Subcutaneous abdominal adipose tissue (tissue), 5 donors: Measurements from ENCODE around the gene ACER2.

ENCODE experiments used
- H3K27ac ChIP-seq: one replicate; pipeline ENCODE4 v1.7.0; 2013; ENCODE audit warnings: low read depth, mild to moderate bottlenecking, inconsistent platforms, low read length, moderate library complexity
- H3K27me3 ChIP-seq, 5 donors: one replicate each; pipeline ENCODE4 v1.7.0; 2013; ENCODE audit warnings: low read length in 5 of 5, inconsistent platforms in 1 of 5; ENCODE audit not compliant: control insufficient read depth in 5 of 5, insufficient read depth in 4 of 5
- H3K36me3 ChIP-seq, 5 donors: one replicate each; pipeline ENCODE4 v1.7.0; 2013; ENCODE audit warnings: low read length in 5 of 5; ENCODE audit not compliant: control insufficient read depth in 5 of 5, insufficient read depth in 5 of 5
- H3K4me1 ChIP-seq, 5 donors: one replicate each; pipeline ENCODE4 v1.7.0; 2013; ENCODE audit warnings: low read length in 5 of 5, mild to moderate bottlenecking in 3 of 5, moderate library complexity in 1 of 5; ENCODE audit not compliant: control insufficient read depth in 5 of 5, insufficient read depth in 5 of 5
- H3K4me3 ChIP-seq, 5 donors: one replicate each; pipeline ENCODE4 v1.7.0; 2013; ENCODE audit warnings: low read length in 5 of 5, low read depth in 1 of 5
- H3K9ac ChIP-seq, 5 donors: one replicate each; pipeline ENCODE4 v1.7.0; 2013; ENCODE audit warnings: low read length in 5 of 5, mild to moderate bottlenecking in 4 of 5, moderate library complexity in 3 of 5
- H3K9me3 ChIP-seq, 5 donors: one replicate each; pipeline ENCODE4 v1.7.0; 2013; ENCODE audit warnings: low read length in 5 of 5; ENCODE audit not compliant: control insufficient read depth in 5 of 5
- donor health status: healthy.
- donor health status: healthy.
- donor health status: healthy.
- donor health status: healthy.
- donor health status: healthy.

The ACER2 gene

DNA sequence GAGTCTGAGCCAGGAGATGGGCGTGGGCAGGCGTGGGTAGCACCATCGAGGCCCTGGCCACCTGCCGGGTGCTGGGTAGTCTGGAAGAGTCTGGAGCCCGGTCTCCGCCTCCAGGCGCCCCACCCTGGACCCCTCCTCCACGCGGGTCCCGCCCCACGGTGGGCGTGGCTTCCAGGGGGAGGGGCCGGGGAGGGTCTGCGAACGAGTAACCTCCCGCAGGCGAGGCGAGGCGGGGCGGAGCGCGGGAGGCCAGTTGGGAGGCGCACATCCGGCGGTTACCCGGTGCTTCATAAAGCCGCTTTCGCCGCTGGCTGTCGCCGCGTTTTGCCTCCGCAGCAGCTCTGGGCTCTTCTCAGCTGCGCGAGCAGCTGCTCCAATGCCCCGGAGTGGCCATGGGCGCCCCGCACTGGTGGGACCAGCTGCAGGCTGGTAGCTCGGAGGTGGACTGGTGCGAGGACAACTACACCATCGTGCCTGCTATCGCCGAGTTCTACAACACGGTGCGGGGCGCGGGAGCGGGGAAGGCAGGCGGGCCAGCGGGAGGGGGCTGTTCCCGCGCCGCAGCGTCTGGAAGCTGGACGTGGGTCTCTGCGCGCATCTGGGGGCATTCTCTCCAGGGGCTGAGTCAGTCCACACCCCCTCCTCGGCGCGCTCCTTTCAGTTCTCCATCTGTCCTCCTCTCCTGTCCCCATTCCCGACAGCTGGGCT, at the start of gene ACER2:
ACER2 (plus strand) TSS at position 317 of the 708 bp plus-strand sequence; CDS start at position 393, 76 bp downstream.
- H3K27me3 ChIP-seq = no peaks in the 10 kb centered on the region
- peak within 1 kb of the TSS; percentile 92 for H3K27ac ChIP-seq
- peaks cover 0 to under 1% (median 0%) of the 10 kb centered on the region in 5 donors for H3K9me3 ChIP-seq
- H3K36me3 ChIP-seq = peaks cover 0 to 4% (median 0%) of the 10 kb centered on the region in 5 donors
- peak within 1 kb of the TSS; percentile 56 to 90 (median 86) for H3K9ac ChIP-seq
- H3K4me3 ChIP-seq = peak within 1 kb of the TSS; percentile 82 to 99 (median 91)
- peaks cover 3 to 43% (median 31%) of the 10 kb centered on the region in 5 donors for H3K4me1 ChIP-seq

DNA sequence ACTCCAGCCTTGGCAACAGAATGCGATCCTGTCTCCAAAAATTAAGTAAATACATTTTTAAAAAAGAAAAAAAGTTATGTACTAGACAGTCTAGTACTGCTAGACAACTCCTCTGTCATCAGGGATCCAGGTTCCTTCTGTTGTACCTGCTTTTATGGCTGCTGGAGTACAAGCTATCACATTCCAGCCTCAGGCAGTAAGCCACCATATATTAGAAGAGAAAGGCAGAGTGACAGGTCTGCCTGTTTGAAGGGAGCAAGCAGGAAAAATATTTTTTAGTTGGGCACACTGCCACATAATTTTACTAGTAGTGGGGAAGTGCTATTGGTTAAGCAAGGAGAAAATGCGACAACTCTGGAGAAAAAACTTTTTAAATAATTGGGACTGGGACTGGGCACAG, 39.7 kb upstream of the ACER2 start:
- no peaks in the 10 kb centered on the region for H3K27me3 ChIP-seq
- H3K4me1 ChIP-seq = no peaks in the 10 kb centered on the region
- H3K4me3 ChIP-seq = no peak overlapping the region
- H3K36me3 ChIP-seq = peaks cover 44 to 81% (median 50%) of the 10 kb centered on the region in 5 donors
- no peak overlapping the region for H3K27ac ChIP-seq
- no peak overlapping the region for H3K9ac ChIP-seq
- H3K9me3 ChIP-seq = no peaks in the 10 kb centered on the region

DNA sequence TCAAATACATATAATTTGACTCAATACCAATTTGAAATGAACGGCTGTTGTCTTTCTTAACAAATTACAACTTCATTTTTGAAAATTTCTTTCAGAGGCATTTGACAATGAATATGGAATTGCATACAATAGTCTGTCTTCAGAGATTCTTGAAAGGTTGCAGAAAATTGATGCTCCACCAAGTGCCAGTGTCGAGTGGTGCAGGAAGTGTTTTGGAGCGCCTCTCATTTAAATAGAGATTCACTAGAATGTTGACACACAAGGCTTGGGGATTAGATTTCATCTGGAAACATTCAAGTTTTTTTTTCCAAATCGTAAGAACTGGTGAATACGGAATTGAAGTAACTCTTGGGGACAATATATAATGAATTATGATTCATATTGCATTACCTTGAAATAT, 36.9 kb upstream of the ACER2 start:
- Histone ChIP-seq H3K4me3 (no peak overlapping the region), H3K4me1 (peaks cover 0 to 2% (median 2%) of the 10 kb centered on the region in 5 donors), H3K9me3 (no peaks in the 10 kb centered on the region), H3K27me3 (no peaks in the 10 kb centered on the region), H3K27ac (no peak overlapping the region), H3K36me3 (peaks cover 56 to 88% (median 62%) of the 10 kb centered on the region in 5 donors), H3K9ac (no peak overlapping the region)

DNA sequence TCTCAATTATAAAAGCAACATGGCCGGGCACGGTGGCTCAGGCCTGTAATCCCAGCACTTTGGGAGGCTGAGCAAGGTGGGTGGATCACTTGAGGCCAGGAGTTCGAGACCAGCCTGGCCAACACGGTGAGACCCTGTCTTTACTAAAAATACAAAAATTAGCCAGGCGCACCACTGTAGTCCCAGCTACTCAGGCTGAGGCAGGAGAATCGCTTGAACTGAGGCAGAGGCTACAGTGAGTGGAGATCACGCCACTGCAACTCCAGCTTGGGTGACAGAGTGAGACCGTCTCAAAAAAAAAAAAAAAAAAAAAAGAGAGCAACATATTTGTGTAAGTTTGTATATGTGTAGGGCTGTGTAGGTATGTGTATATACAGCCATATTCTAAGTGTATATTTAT, 36.2 kb upstream of the ACER2 start:
- peaks cover 61 to 90% (median 64%) of the 10 kb centered on the region in 5 donors for H3K36me3 ChIP-seq
- H3K27ac ChIP-seq = no peak overlapping the region
- no peak overlapping the region for H3K9ac ChIP-seq
- H3K4me3 ChIP-seq = no peak overlapping the region
- peaks cover 0 to 8% (median 8%) of the 10 kb centered on the region in 5 donors for H3K4me1 ChIP-seq
- no peaks in the 10 kb centered on the region for H3K9me3 ChIP-seq
- no peaks in the 10 kb centered on the region for H3K27me3 ChIP-seq

DNA sequence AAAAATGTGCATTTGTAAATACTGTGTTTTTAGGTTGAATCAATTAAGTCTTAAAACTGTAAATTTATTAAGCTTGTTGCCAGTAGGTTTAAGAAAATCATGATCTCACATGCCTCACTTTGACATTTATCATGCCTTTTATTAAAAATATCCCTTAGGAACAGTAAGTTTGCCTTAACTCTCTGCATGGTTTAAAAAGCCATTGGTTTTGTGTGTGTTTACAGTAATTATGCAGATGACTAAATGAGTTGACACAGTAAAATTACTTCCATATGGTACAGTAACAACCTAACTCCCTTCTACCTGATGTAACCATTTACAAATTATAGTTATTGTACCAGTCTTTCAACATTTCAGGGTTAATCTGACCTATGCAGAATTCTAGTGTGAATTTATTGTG, 35.3 kb upstream of the ACER2 start:
- peaks cover 62 to 88% (median 69%) of the 10 kb centered on the region in 5 donors for H3K36me3 ChIP-seq
- no peaks in the 10 kb centered on the region for H3K27me3 ChIP-seq
- H3K4me3 ChIP-seq = no peak overlapping the region
- no peak overlapping the region for H3K27ac ChIP-seq
- H3K4me1 ChIP-seq = peaks cover 0 to 18% (median 17%) of the 10 kb centered on the region in 5 donors
- peak overlapping the region in 1 of 5 donors; percentile 8 for H3K9ac ChIP-seq
- no peaks in the 10 kb centered on the region for H3K9me3 ChIP-seq

DNA sequence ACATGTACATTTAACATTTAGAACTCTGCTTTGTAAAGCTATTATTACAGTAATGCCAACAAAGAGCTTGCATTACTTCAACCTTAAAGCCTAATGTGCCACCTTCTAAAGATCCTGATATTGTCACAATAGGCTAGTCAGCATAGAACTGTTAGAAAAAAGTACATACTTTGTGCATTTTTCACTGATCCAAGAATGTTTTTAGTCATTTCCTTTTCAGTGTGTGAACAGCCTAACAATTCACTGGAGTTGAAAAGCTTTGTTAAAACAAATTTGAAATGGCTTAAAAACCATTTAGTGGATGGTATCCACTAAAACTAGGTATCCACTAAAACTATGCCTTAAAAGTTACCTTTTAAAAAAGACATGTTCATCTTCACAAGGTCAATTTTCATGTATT, 33.3 kb upstream of the ACER2 start:
- Histone ChIP-seq H3K4me1 (peaks cover 0 to 30% (median 29%) of the 10 kb centered on the region in 5 donors), H3K27ac (no peak overlapping the region), H3K27me3 (no peaks in the 10 kb centered on the region), H3K4me3 (no peak overlapping the region), H3K9ac (peak overlapping the region in 1 of 5 donors; percentile 13), H3K9me3 (no peaks in the 10 kb centered on the region), H3K36me3 (peaks cover 56 to 76% (median 58%) of the 10 kb centered on the region in 5 donors)

DNA sequence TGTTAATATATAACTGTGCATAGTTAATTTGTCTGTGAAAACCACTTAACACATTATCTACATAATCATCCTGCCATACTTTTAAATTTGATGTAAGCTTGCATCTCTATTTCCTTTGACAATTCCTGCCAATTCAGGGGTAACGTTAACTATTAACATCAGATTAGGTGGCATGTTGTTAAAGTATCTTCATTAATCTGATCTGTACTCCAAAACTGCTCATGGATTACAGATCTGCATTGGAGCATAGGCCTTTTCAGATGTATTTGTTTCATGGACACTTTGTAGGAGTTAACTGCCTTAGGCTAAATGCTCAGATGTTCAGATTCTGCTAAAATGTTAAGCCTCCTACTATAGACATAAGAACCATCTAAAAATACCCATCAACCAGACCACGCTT, 31.9 kb upstream of the ACER2 start:
- H3K27ac ChIP-seq = no peak overlapping the region
- peaks cover 0 to 37% (median 34%) of the 10 kb centered on the region in 5 donors for H3K4me1 ChIP-seq
- no peaks in the 10 kb centered on the region for H3K27me3 ChIP-seq
- H3K9ac ChIP-seq = peak overlapping the region in 3 of 5 donors; percentile 7 to 98 (median 45)
- H3K4me3 ChIP-seq = no peak overlapping the region
- H3K36me3 ChIP-seq = peaks cover 48 to 66% (median 49%) of the 10 kb centered on the region in 5 donors
- no peaks in the 10 kb centered on the region for H3K9me3 ChIP-seq

DNA sequence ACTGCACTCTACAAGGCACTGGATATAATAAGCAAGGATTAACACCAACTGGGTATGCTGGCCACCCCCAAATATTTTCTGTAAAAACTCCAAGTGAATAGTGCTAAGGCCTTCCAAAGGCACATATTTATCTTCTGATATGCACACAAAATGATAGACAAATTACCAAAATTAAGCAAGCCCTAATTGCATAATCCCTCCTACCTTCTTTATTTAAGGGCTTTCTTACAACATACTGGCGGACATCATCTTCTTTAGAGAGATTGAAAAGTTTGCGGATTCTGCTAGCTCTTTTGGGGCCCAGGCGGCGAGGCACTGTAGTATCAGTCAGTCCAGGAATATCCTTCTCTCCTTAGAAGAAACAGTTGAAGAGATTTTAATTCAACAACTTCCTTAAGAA, 30.6 kb upstream of the ACER2 start:
- peak overlapping the region; percentile 81 for H3K27ac ChIP-seq
- peak overlapping the region in 4 of 5 donors; percentile 45 to 98 (median 76) for H3K9ac ChIP-seq
- H3K4me3 ChIP-seq = peak overlapping the region in 1 of 5 donors; percentile 39

DNA sequence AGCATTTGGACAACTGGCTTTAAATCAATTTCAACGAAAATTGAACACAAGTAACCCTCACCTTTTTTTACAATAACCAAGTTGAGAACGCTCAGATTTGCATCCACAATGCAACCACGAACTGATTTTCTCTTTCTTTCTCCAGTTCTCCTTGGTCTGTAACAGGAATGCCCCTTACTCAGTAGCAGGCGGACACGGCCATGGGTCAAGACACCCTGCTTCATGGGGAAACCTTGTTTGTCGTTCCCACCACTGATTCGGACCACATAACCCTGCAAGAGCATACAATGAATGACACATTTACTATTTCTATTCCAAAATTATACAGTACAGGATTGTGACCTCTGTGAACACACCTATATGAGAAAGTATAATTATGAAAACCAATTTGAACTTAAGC, 30.2 kb upstream of the ACER2 start:
- Histone ChIP-seq H3K9me3 (no peaks in the 10 kb centered on the region), H3K27ac (peak overlapping the region; percentile 81), H3K9ac (peak overlapping the region; percentile 45 to 98 (median 87)), H3K27me3 (no peaks in the 10 kb centered on the region), H3K36me3 (peaks cover 36 to 55% (median 45%) of the 10 kb centered on the region in 5 donors), H3K4me3 (peak overlapping the region; percentile 39 to 99 (median 92)), H3K4me1 (peaks cover 0 to 37% (median 34%) of the 10 kb centered on the region in 5 donors)

More for the DNA sequence above, 30.6 kb upstream of the ACER2 start:
- no peaks in the 10 kb centered on the region for H3K9me3 ChIP-seq
- H3K4me1 ChIP-seq = peaks cover 0 to 37% (median 34%) of the 10 kb centered on the region in 5 donors
- no peaks in the 10 kb centered on the region for H3K27me3 ChIP-seq
- peaks cover 41 to 59% (median 45%) of the 10 kb centered on the region in 5 donors for H3K36me3 ChIP-seq

DNA sequence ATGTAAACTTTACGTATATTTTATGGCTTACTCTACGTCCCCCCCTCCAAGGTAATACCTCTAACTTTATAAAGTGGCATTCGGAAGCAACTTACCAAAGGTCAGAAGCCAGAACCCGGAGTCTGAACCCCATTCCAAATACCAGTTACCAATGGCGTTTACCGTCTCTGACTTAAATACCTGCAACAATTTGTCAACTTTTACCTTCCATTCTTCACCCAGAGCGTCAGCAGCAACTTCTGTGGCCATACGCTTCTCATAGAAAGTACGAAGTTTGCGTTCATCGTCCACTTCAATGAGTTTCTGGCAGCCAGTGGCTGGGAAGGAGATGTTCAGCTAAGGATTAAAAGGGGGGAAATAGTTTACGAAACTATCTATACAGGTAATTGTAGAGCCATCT, 29.5 kb upstream of the ACER2 start:
- H3K27ac ChIP-seq = peak overlapping the region; percentile 81
- H3K27me3 ChIP-seq = no peaks in the 10 kb centered on the region

More for the DNA sequence above, 29.5 kb upstream of the ACER2 start:
- H3K9ac ChIP-seq = peak overlapping the region; percentile 84 to 98 (median 90)
- no peaks in the 10 kb centered on the region for H3K9me3 ChIP-seq
- peaks cover 31 to 49% (median 40%) of the 10 kb centered on the region in 5 donors for H3K36me3 ChIP-seq
- peak overlapping the region; percentile 78 to 99 (median 97) for H3K4me3 ChIP-seq
- H3K4me1 ChIP-seq = peaks cover 0 to 37% (median 34%) of the 10 kb centered on the region in 5 donors
